NCI-H82 (cell line): ENCODE measurements around the gene CNOT6L.
A peak's percentile ranks its signal among the peaks of the same experiment; 100 is the strongest.

ENCODE experiments used
- DNase-seq: peaks from one replicate; lab custom pipeline; 2025; lab: John Stamatoyannopoulos, UW

Gene CNOT6L

GRCh38 chr4:77818602-77819403 is at the start of gene CNOT6L:
Gene CNOT6L, minus strand, starts transcription at chr4:77819368. Its CDS starts 60 bp downstream, at chr4:77819308.
- peak; percentile 67 for DNase-seq

- DNase-seq = no peak
Measured at GRCh38 chr4:77865259-77865658, 46.1 kb upstream of the CNOT6L start.

GRCh38 chr4:77863341-77863740 is 44.2 kb upstream of the CNOT6L start:
- DNase-seq = peak; percentile 23

- DNase-seq = peak; percentile 97
Measured at GRCh38 chr4:77862478-77863216, 43.5 kb upstream of the CNOT6L start, which contains the start of gene MRPL1. Gene MRPL1, plus strand, starts transcription at chr4:77862830. Its CDS starts 19 bp downstream, at chr4:77862849.

DNA sequence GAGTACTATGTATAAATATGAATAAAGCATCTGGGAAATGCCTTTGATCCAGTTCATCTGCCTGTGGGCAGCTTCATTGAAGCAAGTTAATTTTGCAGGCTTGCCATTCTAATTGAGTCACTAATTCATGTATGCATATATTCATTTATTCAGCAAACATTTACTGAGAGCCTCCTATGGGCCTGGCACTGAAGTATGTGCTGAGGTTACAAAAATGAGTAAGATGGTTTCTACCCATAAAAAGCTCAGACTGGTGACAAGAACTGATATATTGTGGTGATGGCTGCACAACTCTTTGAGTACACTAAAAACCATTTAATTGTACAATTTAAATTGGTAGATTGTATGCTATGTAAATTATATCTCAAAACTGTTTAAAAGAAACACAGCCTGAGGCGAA is 42.3 kb upstream of the CNOT6L start:
- no peak for DNase-seq

DNA sequence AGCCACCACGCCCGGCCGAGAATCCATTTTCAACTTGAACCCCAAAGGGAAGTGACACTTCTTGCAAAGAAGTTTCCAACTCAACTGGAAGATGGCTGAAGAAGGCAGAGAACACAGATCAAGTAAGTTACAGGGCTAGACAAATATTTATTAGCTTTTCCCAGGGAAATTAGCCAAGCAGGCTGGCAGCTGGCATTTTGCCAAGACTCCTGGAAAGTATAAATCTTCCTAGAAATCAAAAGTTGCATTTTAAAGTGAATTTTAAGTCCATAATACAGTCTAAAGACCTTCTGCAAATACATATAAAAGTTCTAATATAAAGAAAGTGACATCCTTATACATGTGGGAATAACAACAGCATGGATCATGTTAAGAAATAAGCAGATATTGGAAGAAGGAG is 40.1 kb upstream of the CNOT6L start:
- DNase-seq = peak; percentile 4

GRCh38 chr4:77856152-77856551 is 37.0 kb upstream of the CNOT6L start:
- no peak for DNase-seq

DNA sequence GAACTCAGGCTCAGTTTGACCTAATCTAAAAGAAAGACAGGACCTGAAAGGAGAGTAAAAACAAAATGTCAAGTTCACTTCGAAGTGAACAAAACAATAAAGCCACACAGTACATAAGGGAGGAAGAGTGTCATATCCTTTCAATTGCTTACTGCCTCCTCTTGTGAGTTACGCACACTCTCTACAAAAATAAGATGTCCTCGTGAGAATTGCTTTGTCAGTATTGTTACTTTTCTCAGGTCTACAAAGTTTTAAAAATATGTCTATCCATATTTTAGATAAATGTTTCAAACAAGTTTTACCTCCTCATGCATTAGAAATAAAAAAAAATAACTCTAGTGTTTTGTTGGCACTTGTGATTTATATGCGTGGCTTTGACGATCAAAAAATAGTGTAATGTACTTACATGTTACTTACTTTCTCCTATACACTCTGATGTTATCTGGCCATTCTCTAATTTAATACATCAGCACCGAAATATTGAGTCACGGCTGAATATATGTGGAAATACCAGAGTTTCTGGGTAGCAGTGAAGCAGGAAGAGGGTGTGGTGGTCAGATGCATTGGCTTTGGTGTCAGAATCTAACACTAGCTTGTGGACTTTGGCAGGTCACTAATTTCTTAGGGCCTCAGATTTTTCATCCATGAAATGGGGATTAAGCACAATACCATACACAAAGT is 35.4 kb upstream of the CNOT6L start:
- no peak for DNase-seq

- DNase-seq = no peak
Measured at GRCh38 chr4:77852892-77853495, 33.8 kb upstream of the CNOT6L start.

GRCh38 chr4:77849278-77849965 is 30.3 kb upstream of the CNOT6L start:
- DNase-seq = no peak

DNA sequence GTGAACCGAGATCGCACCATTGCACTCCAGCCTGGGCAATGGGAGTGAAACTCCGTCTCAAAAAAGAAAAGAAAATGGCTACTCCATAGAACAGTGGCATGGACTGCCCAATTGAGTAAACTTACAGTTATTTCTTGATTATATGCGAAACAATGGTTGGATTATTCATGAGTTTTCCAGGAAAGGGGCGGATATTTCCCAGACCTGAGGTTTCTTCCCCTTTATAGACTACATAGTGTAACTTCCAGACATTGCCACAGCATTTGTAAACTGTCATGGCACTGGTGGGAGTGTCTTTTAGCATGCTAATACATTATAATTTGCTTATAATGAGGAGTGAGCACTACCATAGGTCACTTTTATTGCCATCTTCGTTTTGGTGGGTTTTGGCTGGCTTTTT is 29.3 kb upstream of the CNOT6L start:
- DNase-seq = no peak

DNA sequence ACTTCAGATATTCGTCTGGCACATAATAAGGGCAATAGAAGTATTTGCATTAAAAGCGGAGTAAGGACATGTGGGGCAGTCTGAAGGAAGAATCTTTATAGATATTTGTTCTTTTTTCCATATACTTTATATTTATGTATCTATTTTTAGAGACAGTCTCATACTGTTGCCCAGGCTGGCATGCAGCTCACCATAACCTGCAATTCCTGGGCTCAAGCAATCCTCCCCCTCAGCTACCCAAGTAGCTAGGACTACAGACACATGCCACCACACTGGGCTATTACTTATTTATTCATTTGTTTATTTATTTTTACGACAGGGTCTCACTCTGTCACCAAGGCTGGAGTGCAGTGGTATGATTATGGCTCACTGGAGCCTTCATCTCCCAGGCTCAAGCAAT is 26.8 kb upstream of the CNOT6L start:
- no peak for DNase-seq

DNA sequence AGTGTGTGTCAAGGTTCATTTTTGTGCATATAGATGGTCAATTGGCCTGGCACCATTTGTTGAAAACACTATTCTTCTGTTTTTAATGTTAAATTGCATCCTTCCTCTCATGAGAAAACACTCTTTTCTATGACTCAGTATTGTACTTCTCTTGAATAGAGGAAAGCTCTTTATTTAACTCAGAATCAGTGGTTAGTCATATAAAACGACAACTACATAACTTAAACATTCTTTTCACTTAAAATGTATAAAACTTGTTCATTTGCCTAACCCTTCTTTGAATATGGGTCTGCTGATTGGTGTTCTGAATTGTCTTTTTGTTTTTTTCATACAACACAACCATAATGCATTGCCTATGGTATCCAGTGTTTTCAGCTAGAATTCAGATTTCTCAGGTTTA is 26.2 kb upstream of the CNOT6L start:
- DNase-seq = no peak

GRCh38 chr4:77844363-77844762 is 25.2 kb upstream of the CNOT6L start:
- no peak for DNase-seq

GRCh38 chr4:77843628-77844027 is 24.5 kb upstream of the CNOT6L start:
- no peak for DNase-seq

GRCh38 chr4:77834403-77834802 is 15.2 kb upstream of the CNOT6L start:
- DNase-seq = no peak

- no peak for DNase-seq
Measured at GRCh38 chr4:77833126-77833724, 14.1 kb upstream of the CNOT6L start.

DNA sequence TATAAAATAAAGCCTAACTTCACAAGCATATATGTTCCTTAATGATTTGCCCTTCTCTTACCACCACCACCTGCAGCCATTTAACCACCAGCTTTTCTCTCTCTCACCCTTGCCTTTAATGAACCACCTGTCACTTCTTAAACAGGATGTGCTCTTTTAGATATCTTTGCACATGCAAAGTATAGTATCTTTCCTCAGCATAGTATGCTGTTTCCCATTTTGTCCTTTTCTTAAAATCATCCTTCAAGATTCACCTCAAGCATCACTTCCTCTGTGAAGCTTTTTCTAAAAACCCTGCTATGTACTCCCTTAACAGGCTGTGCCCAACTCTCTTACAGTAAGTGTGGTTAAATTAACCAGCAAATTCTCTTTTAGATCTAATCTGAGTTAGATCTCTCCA is 8.2 kb upstream of the CNOT6L start:
- no peak for DNase-seq

DNA sequence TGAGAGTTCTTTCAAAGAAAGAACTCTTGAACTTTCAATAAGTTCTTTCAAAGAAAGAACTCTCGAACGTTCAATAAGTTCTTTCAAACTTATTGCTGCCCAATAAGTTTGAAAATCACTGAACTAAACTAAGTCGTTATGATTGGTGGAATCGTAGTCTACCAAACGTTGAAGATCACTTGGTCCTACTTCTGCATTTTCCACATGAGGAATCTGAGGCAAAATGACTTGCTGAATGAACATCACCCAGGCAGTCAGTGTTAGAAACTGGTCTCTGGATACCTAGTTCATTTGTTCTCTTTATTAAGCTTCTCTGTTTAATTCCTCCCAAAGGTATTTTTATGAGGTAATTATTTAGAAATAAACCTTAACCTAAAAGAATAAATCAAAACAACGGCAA is 7.1 kb upstream of the CNOT6L start:
- no peak for DNase-seq

DNA sequence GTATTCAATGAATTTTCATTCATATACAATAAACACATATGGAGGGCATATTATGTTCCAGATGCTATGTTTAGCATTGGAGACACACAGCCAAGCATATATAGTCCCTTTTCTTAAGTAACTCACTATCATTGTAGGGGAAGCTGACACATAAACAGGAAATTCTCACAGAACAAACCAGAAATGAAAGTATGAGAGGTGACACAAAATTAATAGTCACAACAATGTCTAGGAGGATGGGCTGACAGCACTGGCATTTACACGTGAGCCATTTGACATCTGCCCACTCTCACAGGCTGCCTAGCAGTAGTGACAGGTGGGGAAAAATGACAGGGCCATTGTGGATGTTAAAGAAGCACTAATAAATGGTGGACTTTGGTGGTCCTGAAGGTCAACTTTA is 2.6 kb upstream of the CNOT6L start:
- no peak for DNase-seq
